Stimulated activated CD4-positive, alpha-beta T cell treated with anti-CD3 and anti-CD28 coated beads, Interleukin-2, amount 100 ng/mL, for 24 hours (primary cell): ENCODE measurements around the gene MOB3A.
"Not testable (repeated sequence)": the region's sequence is repeated elsewhere in the genome, so short reads cannot be mapped to it uniquely, and the experiment has no call there.

Experiments used
- DNase-seq, 2 donors: peaks; one replicate each; pipeline ENCODE4 v3.0.0-alpha.2; 2020

Gene MOB3A

DNA sequence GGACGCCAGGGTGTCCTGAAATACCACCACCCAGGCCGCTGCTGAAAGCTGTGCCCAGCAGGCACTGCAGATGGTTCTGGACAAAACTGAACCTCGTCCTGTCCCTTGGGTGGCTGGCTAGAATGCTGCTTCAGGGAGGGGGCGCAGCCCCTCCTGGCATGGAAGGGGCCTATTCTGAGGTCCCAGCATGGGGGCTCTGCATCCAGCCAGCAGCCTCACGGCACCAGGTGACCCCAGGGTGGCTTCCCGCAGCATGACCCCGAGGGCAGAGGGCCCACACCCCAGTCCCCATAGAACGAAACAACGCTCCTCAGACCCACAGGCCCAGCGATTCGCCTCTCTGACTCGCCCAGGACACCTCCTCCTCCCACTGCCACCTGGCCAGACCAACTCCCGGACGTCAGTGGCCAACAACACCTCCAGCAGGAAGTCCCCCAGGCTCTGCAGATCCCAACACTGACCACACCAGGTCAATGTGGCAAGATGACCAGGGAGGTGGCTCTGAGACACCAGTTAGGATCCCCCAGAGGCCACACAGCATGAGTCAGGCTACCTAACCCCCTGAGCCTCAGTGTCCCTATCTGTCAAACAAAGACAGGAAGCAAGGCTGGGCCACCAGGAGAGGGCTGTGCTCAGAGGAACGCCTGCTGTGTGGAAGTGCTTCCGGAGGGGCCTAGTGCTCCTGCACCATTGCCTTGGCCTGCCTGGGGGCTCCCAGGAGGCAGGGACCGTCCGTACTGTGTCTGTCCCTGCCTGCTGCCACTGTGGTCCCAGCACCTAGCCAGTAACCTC, 51.2 kb downstream of the MOB3A start:
- DNase-seq: no peak

DNA sequence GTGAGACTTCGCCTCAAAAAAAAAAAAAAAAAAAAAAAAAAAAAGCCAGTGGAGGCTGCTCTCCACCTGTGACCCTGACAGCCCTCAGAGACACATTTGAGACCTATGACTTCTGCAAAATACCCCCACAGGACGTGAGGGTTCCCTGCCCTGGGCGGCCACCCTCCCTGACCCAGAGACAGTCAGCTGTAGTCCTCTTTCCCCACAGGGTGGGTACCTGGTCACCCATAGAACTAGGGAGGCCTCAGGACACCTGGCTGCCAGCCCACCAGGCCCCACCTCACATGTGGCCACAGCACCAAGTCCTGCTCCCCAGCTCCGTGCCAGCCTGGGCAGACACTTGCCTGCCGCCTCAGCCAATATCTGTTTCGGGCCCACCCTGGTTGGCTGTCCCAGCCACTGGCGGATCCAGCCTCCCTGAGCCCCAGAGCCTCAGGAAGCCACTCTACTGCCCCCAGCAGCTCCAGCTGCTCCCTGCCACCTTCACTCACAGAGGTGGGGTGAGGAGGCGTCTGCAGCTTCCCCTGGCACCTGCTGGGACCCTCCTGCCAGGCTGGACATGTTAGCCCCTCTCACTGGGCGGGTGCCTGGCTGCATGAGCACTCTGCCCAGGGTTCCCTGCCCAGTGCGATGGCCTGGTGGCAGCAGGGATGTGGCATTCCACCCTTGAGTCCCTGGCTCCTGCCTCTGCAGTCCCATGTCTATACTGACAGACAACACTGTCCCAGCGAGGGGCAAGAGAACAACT, 52.0 kb downstream of the MOB3A start:
- no peak for DNase-seq

DNA sequence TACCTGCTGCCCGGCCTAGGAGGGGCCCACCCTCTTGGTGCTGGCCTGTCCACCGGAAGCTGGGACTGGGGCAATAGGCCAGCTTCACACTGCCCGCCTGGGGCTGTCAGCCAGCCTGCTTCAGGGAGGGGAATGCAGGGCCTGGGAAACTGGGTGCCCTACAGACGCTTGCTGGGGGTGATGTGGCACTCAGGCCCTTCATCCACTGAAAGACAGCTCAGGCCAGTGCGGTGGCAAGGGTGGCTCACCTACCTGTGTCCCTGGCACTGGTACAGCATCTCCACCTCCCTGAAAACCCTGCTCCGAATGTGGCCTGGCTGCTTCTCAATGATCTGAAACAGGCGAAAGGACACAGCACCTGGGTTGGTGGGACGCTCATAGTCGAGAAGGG, 52.9 kb downstream of the MOB3A start:
- DNase-seq: no peak

- no peak for DNase-seq
These were observed 53.5 kb downstream of the MOB3A start for GRCh38 chr19:2042485-2043250.

- DNase-seq: peak; percentile 100
These were observed 54.2 kb downstream of the MOB3A start for GRCh38 chr19:2041683-2042484.

DNA sequence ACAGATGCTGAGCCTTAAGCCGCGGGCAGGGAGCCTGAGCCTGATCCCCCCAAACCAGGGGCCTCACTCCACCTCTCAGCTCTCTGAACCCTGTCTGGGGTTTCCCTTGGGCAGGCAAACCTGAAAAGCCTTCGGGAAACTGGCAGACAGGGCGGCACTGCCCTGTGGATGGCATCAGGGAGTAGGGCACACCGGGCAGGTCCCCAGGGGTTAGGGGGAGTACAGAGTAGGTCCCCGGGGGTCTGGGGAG, 54.8 kb downstream of the MOB3A start:
- DNase-seq: no peak

DNA sequence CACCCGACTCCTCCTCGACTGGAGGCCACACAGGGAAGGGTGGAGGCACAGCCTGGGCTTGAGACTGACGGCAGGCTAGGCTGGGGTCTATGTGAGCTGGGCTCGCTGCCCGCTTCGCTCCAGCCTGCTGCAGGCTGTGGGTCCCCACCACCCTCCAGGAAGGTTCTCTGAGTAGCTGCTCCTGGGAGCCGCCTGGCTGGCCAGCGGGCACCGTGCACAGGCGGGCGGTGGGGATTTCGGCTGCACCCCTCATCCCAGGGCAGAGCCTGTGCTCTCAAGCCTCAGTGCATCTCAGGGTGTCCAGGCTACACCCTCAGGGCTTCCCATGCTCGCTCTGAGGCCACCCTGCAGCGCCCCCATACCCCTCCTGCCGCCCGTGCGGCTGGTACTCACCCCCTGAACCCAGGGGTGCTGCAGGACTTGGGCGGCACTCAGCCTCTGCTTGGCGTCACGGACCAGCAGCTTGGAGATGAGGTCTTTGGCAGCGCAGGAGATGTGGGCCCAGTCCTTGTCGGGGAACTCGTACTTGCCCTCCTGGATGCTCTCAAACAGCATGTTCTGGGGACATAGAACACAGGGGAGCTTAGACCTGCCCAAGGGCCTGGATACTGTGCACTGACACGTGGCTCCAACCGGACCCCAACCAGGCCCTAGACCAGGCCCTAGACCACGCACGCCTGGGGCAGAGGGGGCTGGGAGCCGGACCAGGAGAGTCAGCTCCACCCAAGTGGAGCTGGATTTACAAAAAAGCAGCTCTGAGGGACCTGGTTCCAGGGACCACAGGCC, 55.3 kb downstream of the MOB3A start:
- no peak for DNase-seq

DNA sequence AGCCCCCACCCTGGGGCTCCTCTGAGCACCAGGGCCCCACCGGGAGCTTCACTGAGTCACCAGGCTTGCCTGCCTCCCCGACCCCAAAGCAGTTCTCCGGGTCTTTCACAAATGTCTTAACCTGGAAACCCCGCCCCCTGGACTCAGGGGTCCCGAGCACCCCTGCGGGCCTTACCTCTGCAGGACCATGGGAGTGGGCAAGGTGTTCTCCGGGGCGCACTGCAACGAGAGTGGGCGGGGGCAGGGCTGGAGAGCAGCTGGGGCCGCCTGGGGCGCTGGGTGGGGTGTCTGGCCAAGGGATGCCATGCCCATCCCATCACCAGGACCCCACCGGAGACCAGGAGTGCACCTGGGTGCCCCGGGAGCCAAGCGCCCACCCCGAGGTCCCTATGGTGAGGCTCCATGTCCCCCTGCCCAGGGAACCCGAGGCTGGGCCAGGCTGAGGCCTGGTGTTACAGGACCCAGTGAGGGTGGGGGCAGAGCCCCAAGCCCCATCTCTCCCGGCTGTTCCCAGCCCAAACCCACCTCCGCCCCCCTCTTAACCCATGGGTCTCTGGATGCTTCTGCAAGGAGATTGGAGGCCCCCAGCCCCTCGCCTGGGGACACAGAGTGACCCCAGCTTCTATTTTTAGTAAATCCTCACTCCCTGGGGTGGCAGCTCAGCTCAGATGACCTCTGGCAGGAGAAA, 56.0 kb downstream of the MOB3A start:
- DNase-seq: peak in 1 of 2 donors; percentile 17

DNA sequence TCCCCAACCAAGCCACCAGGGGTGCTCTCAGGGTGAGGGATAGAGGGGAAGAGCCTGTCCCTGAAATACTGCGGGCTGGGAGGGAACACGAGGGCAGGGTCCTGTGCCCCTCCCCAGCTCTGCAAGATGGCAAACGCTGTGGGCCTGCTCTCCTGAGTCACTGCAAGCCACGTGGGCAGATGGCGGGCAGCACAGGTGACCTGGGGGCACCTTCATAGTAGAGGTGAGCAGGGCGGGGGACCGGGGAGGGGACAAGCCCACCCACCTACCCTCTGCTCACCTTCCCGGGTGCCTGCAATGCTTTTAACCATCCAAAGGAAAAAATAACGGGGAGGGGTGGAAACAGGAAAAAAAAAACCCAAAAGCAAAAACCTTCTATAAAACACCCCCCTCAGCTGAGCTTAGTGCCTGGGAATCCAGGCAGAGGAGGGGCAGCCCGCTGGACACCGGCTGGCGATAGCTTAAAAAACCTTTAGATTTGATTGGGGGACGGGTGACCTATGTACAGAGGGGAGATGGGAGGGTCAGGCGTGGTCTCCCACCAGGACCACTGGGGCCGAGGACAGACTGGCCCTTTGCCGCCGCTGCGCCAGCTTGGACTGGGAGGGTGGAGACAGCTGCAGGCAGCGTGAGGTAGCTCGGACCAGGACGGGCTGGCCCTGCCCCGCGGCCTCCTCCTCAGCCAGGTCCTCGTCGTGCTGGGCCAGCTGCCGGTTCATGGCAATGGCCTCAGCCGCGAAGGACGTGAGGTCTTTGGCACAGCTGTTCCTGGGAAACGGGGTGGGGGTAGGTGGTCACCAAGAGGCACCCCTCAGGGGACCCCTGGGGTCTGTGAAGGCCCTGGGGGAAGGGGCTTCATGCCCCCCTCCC, 56.8 kb downstream of the MOB3A start:
- no peak for DNase-seq

- DNase-seq: no peak
These were observed 57.6 kb downstream of the MOB3A start for GRCh38 chr19:2038284-2039088.

- no peak for DNase-seq
These were observed 58.4 kb downstream of the MOB3A start for GRCh38 chr19:2037651-2038255.

GRCh38 chr19:2036424-2036823, 59.7 kb downstream of the MOB3A start:
- no peak for DNase-seq

GRCh38 chr19:2035590-2035991, 60.5 kb downstream of the MOB3A start:
- DNase-seq: no peak

DNA sequence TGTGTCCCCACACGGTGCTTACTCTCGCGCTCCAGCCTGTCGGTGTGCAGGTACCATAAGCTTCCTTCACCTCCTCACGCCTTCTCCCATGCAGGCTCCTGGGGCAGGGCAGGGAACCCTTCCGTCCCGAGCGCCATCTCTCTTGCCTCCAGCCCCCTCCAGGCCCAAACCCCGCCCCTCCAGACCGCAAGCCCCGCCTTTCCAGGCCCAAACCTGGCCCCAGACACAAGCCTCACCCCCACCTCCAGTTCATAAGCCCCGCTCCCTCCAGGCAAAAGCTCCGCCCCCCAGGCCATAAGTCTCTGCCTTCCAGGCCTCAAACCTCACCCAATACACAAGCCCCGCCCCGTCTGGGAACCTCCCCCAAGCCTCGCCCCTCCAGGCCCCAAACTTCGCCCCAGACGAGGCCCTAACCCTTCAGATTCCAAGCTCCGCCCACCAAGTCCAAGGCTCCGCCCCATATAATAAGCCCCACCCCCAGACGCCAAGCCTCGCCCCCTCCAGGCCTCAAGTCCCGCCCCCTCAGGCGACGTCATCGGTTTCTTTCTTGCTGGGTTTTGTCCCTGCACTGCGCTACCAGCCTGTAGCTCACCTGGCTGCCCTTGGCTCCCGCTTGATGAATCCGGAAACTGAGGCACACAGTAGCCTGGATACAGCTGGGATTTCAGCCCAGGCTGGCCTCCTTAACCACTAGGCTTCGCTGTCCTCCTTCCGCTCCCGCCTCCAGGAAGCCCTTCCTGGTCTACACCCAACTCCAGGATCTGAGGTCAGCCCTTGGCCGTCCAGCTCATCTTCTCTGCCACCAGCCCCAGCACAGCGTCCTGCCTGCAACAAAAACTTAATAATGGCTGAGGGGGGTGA, 61.2 kb downstream of the MOB3A start:
- DNase-seq: peak; percentile 70 to 72

DNA sequence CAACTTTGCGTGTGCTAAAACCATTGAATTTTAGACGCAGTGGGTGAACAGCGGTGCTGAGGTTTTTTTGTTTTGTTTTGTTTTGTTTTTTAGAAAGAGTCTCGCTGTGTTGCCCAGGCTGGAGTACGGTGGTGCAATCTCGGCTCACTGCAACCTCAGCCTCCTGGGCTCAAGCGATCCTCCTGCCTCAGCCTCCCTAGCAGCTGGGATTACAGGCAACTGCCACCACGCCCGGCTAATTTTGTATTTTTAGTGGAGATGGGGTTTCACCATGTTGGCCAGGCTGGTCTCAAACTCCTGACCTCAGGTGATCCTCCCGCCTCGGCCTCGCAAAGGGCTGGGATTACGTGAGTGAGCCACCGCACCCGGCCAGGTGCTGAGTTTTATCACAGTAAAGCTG, 61.9 kb downstream of the MOB3A start:
- not testable (repeated sequence) for DNase-seq

- DNase-seq: no peak
These were observed 62.3 kb downstream of the MOB3A start for GRCh38 chr19:2033825-2034159.

- DNase-seq: no peak
These were observed 62.9 kb downstream of the MOB3A start for GRCh38 chr19:2033115-2033824.
